ENCODE results near the gene CBX8. TPM values are rescaled to one million over a fixed set of nuclear protein-coding genes. Genes with fewer than 3 reads are reported as not detected.
A peak's percentile ranks its signal among the peaks of the same experiment; 100 is the strongest.

CBX8 gene
- polyA plus RNA-seq, 3 donors, result 0.51 to 2.5 (median 2.5) TPM

DNA sequence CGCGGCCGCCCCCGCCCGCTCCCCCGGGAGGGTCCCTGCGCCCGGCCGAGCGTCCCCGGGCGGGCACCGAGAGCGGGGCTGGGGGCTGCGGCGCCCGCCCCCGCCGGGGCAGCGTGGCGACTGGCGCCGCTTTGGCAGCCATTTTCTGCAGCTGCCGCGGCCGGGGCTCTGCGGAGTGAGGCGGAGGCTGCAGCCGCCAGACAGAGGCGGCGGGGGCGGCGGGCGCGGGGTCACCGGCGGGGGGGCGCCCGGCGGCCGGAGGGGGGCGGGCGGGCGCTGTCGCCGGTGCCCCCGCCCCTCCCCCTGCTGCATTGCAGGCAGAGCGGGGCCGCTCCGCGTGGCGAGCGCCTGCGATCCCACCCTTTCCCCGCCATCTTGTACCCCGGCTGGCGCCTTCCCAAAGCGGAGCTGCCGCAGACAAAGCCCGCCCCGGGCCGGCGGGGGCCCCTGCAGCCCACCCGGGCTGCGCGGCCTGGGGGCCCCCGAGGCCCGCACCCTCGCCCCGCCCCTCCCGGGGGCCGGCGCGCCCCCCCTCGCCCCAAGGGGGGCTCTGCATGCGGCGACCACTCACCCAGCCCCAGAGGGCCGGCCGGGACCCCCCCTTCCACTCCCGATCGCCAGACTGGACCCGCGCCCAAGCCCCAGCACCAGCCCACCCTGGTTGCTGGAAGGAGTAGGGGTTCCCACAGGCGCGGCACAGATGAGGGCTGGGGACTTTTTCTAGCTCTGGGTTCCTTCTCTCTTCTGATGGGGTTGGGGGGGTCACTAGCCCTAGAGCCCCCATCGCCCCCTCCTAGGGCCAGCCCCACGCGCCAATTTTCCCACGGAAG, 16.6 kb upstream of the CBX8 start:
- Histone ChIP-seq H3K9me3 (replicated peaks in 1 of 2; ENCODE audit: control insufficient read depth in 1 of 2, insufficient read depth in 1 of 2, low read length in 2 of 2) (peaks cover 4 to 39% of the 10 kb centered on the region in 2 donors), H3K9ac (ENCODE audit: insufficient read depth, low read length, poor library complexity, severe bottlenecking) (no peak overlapping the region), H2AFZ (ENCODE audit: insufficient read depth, low read depth, low read length, poor library complexity, severe bottlenecking) (no peak overlapping the region), H3K36me3 (replicated peaks in 1 of 2; ENCODE audit: control insufficient read depth in 1 of 2, insufficient read depth in 2 of 2, low read length in 2 of 2) (no peaks in the 10 kb centered on the region), H3K79me2 (ENCODE audit: insufficient read depth, low read length) (no peaks in the 10 kb centered on the region), H3K27ac (ENCODE audit: low read depth in 1 of 2, low read length in 2 of 2) (no peak overlapping the region), H3K4me1 (ENCODE audit: control insufficient read depth in 1 of 2, insufficient read depth in 2 of 2, low read length in 2 of 2) (peaks cover 32 to 42% of the 10 kb centered on the region in 2 donors), H3K4me3 (replicated peaks in 1 of 3; ENCODE audit: low read depth in 2 of 3, low read length in 3 of 3) (no peak overlapping the region), H4K20me1 (ENCODE audit: insufficient read depth, low read length) (peaks cover 27% of the 10 kb centered on the region), H3K27me3 (ENCODE audit: control insufficient read depth in 2 of 2, insufficient read depth in 2 of 2, low read length in 2 of 2) (peaks cover 74 to 88% of the 10 kb centered on the region in 2 donors), H3K4me2 (replicated peaks; ENCODE audit: extremely low read depth, low read length, poor library complexity, severe bottlenecking) (no peak overlapping the region)
- peak overlapping the region in 1 of 2 donors; percentile 71 for H3K4me3 Mint-ChIP-seq
- TF ChIP-seq CTCF (IDR thresholded peaks at IDR 0.05), result no peak
- H3K27ac Mint-ChIP-seq, result no peak overlapping the region
- peaks cover 30% of the 10 kb centered on the region for H3K4me1 Mint-ChIP-seq
- H3K36me3 Mint-ChIP-seq, result peaks cover 6 to 20% of the 10 kb centered on the region in 2 donors
- WGBS (ENCODE audit: insufficient coverage), result 0% methylated on average over 66 of the region's 89 CpGs
- peaks cover 0 to 39% (median 28%) of the 10 kb centered on the region in 7 donors for H3K9me3 Mint-ChIP-seq
- no peak for DNase-seq
- peaks cover 70 to 92% (median 79%) of the 10 kb centered on the region in 3 donors for H3K27me3 Mint-ChIP-seq (ENCODE audit: low read depth in 3 of 3)
- intact Hi-C loops (cut with micrococcal nuclease), result no loop called here

- H3K27ac Mint-ChIP-seq, result peak overlapping the region in 1 of 7 donors; percentile 61
- no peak for DNase-seq
- WGBS (ENCODE audit: insufficient coverage), result 2% methylated on average over 43 of the region's 72 CpGs
- peaks cover 0 to 43% (median 28%) of the 10 kb centered on the region in 7 donors for H3K9me3 Mint-ChIP-seq
- H3K27me3 Mint-ChIP-seq (ENCODE audit: low read depth in 3 of 3), result peaks cover 70 to 92% (median 79%) of the 10 kb centered on the region in 3 donors
- no peak overlapping the region for H3K9ac ChIP-seq (ENCODE audit: insufficient read depth, low read length, poor library complexity, severe bottlenecking)
- peaks cover 27% of the 10 kb centered on the region for H4K20me1 ChIP-seq (ENCODE audit: insufficient read depth, low read length)
- H3K4me3 ChIP-seq (replicated peaks in 1 of 3; ENCODE audit: low read depth in 2 of 3, low read length in 3 of 3), result no peak overlapping the region
- H3K9me3 ChIP-seq (replicated peaks in 1 of 2; ENCODE audit: control insufficient read depth in 1 of 2, insufficient read depth in 1 of 2, low read length in 2 of 2), result peaks cover 4 to 48% of the 10 kb centered on the region in 2 donors
- H3K4me3 Mint-ChIP-seq, result peak overlapping the region; percentile 37 to 85
- peaks cover 32 to 42% of the 10 kb centered on the region in 2 donors for H3K4me1 ChIP-seq (ENCODE audit: control insufficient read depth in 1 of 2, insufficient read depth in 2 of 2, low read length in 2 of 2)
- H3K36me3 ChIP-seq (replicated peaks in 1 of 2; ENCODE audit: control insufficient read depth in 1 of 2, insufficient read depth in 2 of 2, low read length in 2 of 2), result no peaks in the 10 kb centered on the region
- no peaks in the 10 kb centered on the region for H3K79me2 ChIP-seq (ENCODE audit: insufficient read depth, low read length)
- peaks cover 30% of the 10 kb centered on the region for H3K4me1 Mint-ChIP-seq
- peaks cover 6 to 20% of the 10 kb centered on the region in 2 donors for H3K36me3 Mint-ChIP-seq
- intact Hi-C loops (cut with micrococcal nuclease), result no loop called here
- H2AFZ ChIP-seq (ENCODE audit: insufficient read depth, low read depth, low read length, poor library complexity, severe bottlenecking), result no peak overlapping the region
- no peak for TF ChIP-seq CTCF (IDR thresholded peaks at IDR 0.05)
- no peak overlapping the region for H3K27ac ChIP-seq (ENCODE audit: low read depth in 1 of 2, low read length in 2 of 2)
- H3K4me2 ChIP-seq (replicated peaks; ENCODE audit: extremely low read depth, low read length, poor library complexity, severe bottlenecking), result no peak overlapping the region
- peaks cover 77 to 88% of the 10 kb centered on the region in 2 donors for H3K27me3 ChIP-seq (ENCODE audit: control insufficient read depth in 2 of 2, insufficient read depth in 2 of 2, low read length in 2 of 2)
Observed at GRCh38 chr17:79812353-79813258, 15.7 kb upstream of the CBX8 start.
